ENCODE measurements around the gene MTHFD2. TPM values are rescaled to one million over a fixed set of nuclear protein-coding genes. Genes with fewer than 3 reads are reported as not detected.

MTHFD2 gene
- total and polyA plus RNA-seq, 2 donors (not counting 1 experiment from before 2014, with no cell fraction given), result 9.5 to 18.0 TPM

DNA sequence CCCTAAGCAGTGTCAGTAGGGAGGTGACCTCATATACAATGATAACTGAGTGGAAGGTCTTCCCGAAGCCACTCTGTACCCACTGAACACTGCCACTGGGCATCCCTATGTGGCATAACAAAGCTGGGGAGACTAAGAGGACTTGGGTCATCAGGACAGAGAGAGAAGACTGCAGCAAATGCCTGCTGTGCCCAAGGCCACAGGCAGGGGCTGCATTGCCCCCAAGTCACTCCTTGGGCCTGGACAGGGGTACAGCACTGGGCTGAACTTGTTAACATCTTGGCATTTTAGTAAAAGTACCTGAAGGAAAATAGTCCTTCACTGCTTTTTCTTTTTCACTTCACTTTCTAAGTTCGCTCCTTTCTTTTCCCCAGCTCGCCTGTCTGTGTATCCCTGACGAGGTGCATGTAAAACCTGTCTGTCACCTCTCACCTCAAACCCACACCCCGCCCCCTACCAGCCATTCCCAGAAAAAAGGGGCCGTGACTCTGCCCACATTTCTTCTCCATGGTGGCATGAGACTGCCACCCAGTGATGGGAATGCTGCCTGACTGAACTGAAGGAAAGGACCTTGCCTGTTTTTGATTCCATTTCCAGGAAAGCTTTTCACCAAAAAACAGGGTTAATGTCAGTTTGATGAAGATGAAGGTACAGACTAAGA lies 62.9 kb downstream of the MTHFD2 start:
- CTCF ChIA-PET, result interaction anchor here (1.2 kb wide), 1 partner anchor 74 kb away, joined by 5 read pairs; no protein-coding TSS in a partner anchor
- intact Hi-C loops (cut with micrococcal nuclease), result no loop called here

DNA sequence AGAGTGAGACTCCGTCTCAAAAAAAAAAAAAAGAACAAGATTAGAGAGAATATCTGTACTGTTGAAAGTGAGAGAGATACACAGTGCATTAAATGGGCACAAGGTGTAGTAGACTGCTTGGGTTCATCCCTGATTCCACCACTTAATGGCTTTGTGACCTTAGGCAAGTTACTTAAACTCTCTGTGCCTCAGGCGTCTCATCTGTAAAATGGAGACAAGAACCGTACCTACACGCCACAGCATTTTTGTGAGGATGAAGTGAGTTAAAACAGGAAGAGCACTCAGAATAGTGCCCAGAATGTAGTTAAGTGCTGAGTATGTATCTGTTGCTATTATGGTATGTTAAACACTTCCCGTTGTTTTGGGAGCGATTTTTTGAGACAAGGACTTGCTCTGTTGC lies 64.3 kb downstream of the MTHFD2 start:
- H3K4me3 Mint-ChIP-seq, result no peak overlapping the region
- ChIA-PET CTCF (interaction anchor here (0.8 kb wide), 1 partner anchor 12 kb away, joined by 3 read pairs; no protein-coding TSS in a partner anchor), POLR2A (no interaction called here)
- Histone ChIP-seq H3K27ac (ENCODE audit: low read length in 2 of 2) (no peak overlapping the region), H3K9me3 (ENCODE audit: control extremely low read depth in 1 of 3, control insufficient read depth in 2 of 3, insufficient read depth in 1 of 3, low read length in 2 of 3) (no peaks in the 10 kb centered on the region), H3K79me2 (ENCODE audit: control insufficient read depth, insufficient read depth, low read length) (no peaks in the 10 kb centered on the region), H3K4me1 (ENCODE audit: control insufficient read depth in 2 of 2, insufficient read depth in 2 of 2, low read length in 2 of 2) (no peaks in the 10 kb centered on the region), H3K27me3 (replicated peaks in 1 of 4; ENCODE audit: control extremely low read depth in 1 of 4, control insufficient read depth in 3 of 4, insufficient read depth in 4 of 4, low read length in 3 of 4) (no peaks in the 10 kb centered on the region), H3K36me3 (replicated peaks in 1 of 2; ENCODE audit: control extremely low read depth in 1 of 2, control insufficient read depth in 1 of 2, extremely low read depth in 1 of 2, insufficient read depth in 2 of 2, low read length in 1 of 2) (no peaks in the 10 kb centered on the region), H3K4me2 (replicated peaks; ENCODE audit: low read depth, low read length, poor library complexity, severe bottlenecking) (no peak overlapping the region), H3K9ac (ENCODE audit: low read length) (no peak overlapping the region), H3K4me3 (ENCODE audit: control extremely low read depth in 1 of 5, extremely low read depth in 1 of 5, insufficient read depth in 1 of 5, low read depth in 2 of 5, low read length in 4 of 5) (no peak overlapping the region), H4K20me1 (ENCODE audit: control insufficient read depth, insufficient read depth, low read length, poor library complexity, severe bottlenecking) (no peaks in the 10 kb centered on the region), H2AFZ (ENCODE audit: insufficient read depth, low read depth, low read length, poor library complexity, severe bottlenecking) (no peak overlapping the region)
- 93% methylated on average over 6 of the region's 6 CpGs for WGBS (ENCODE audit: insufficient coverage)
- H3K27me3 Mint-ChIP-seq, result no peaks in the 10 kb centered on the region
- intact Hi-C loops (cut with micrococcal nuclease), result no loop called here
- ATAC-seq (ENCODE audit: low read depth) (no peak), DNase-seq (no peak)
- H3K4me1 Mint-ChIP-seq, result peaks cover 2% of the 10 kb centered on the region
- TF ChIP-seq, protein P1, sequence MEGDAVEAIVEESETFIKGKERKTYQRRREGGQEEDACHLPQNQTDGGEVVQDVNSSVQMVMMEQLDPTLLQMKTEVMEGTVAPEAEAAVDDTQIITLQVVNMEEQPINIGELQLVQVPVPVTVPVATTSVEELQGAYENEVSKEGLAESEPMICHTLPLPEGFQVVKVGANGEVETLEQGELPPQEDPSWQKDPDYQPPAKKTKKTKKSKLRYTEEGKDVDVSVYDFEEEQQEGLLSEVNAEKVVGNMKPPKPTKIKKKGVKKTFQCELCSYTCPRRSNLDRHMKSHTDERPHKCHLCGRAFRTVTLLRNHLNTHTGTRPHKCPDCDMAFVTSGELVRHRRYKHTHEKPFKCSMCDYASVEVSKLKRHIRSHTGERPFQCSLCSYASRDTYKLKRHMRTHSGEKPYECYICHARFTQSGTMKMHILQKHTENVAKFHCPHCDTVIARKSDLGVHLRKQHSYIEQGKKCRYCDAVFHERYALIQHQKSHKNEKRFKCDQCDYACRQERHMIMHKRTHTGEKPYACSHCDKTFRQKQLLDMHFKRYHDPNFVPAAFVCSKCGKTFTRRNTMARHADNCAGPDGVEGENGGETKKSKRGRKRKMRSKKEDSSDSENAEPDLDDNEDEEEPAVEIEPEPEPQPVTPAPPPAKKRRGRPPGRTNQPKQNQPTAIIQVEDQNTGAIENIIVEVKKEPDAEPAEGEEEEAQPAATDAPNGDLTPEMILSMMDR (IDR thresholded peaks at IDR 0.05), result no peak
- TF ChIP-seq EZH2 (IDR thresholded peaks at IDR 0.05; ENCODE audit: borderline replicate concordance, insufficient read depth, low read depth, low read length, poor library complexity, severe bottlenecking), result no peak
- no peak overlapping the region for H3K27ac Mint-ChIP-seq
- no peaks in the 10 kb centered on the region for H3K9me3 Mint-ChIP-seq (ENCODE audit: insufficient read depth)

More for the DNA sequence above, 62.9 kb downstream of the MTHFD2 start:
- no peaks in the 10 kb centered on the region for H4K20me1 ChIP-seq (ENCODE audit: control insufficient read depth, insufficient read depth, low read length, poor library complexity, severe bottlenecking)
- no peaks in the 10 kb centered on the region for H3K4me1 ChIP-seq (ENCODE audit: control insufficient read depth in 2 of 2, insufficient read depth in 2 of 2, low read length in 2 of 2)
- no peaks in the 10 kb centered on the region for H3K9me3 ChIP-seq (ENCODE audit: control extremely low read depth in 1 of 3, control insufficient read depth in 2 of 3, insufficient read depth in 1 of 3, low read length in 2 of 3)
- H3K4me2 ChIP-seq (replicated peaks; ENCODE audit: low read depth, low read length, poor library complexity, severe bottlenecking), result no peak overlapping the region
- H3K79me2 ChIP-seq (ENCODE audit: control insufficient read depth, insufficient read depth, low read length), result no peaks in the 10 kb centered on the region
- H3K9me3 Mint-ChIP-seq (ENCODE audit: insufficient read depth), result no peaks in the 10 kb centered on the region
- H3K27me3 Mint-ChIP-seq, result no peaks in the 10 kb centered on the region
- POLR2A ChIA-PET, result no interaction called here
- H3K27ac Mint-ChIP-seq, result no peak overlapping the region
- H3K4me1 Mint-ChIP-seq, result no peaks in the 10 kb centered on the region
- TF ChIP-seq EZH2 (IDR thresholded peaks at IDR 0.05; ENCODE audit: borderline replicate concordance, insufficient read depth, low read depth, low read length, poor library complexity, severe bottlenecking), result no peak
- TF ChIP-seq, protein P1 (IDR thresholded peaks at IDR 0.05), result no peak
- no peak for DNase-seq
- H3K4me3 Mint-ChIP-seq, result no peak overlapping the region
- WGBS (ENCODE audit: insufficient coverage), result 84% methylated on average over 4 of the region's 6 CpGs
- no peak overlapping the region for H2AFZ ChIP-seq (ENCODE audit: insufficient read depth, low read depth, low read length, poor library complexity, severe bottlenecking)
- no peak overlapping the region for H3K27ac ChIP-seq (ENCODE audit: low read length in 2 of 2)
- ATAC-seq (ENCODE audit: low read depth), result no peak
- H3K36me3 ChIP-seq (replicated peaks in 1 of 2; ENCODE audit: control extremely low read depth in 1 of 2, control insufficient read depth in 1 of 2, extremely low read depth in 1 of 2, insufficient read depth in 2 of 2, low read length in 1 of 2), result no peaks in the 10 kb centered on the region
- no peaks in the 10 kb centered on the region for H3K27me3 ChIP-seq (replicated peaks in 1 of 4; ENCODE audit: control extremely low read depth in 1 of 4, control insufficient read depth in 3 of 4, insufficient read depth in 4 of 4, low read length in 3 of 4)
- H3K9ac ChIP-seq (ENCODE audit: low read length), result no peak overlapping the region
- no peak overlapping the region for H3K4me3 ChIP-seq (ENCODE audit: control extremely low read depth in 1 of 5, extremely low read depth in 1 of 5, insufficient read depth in 1 of 5, low read depth in 2 of 5, low read length in 4 of 5)
